Esophagus squamous epithelium (tissue), 4 donors: ENCODE results near the gene TFB1M.

Experiments used
- CTCF ChIP-seq, 6 experiments: fragments of 450-650 bp in 4 of 6; fragments of 200-600 bp in 2 of 6; sonication (generic) in 2 of 6; IDR thresholded peaks; one replicate each; pipeline ENCODE4 v1.5.1; 2016 to 2019; ENCODE audit warnings: antibody characterized with exemption in 6 of 6, mild to moderate bottlenecking in 4 of 6, moderate library complexity in 4 of 6
- POLR2A ChIP-seq, 4 donors: fragments of 450-650 bp; IDR thresholded peaks; one replicate each; pipeline ENCODE4 v1.6.1; 2017; ENCODE audit warnings: antibody characterized with exemption in 4 of 4, mild to moderate bottlenecking in 4 of 4, moderate library complexity in 3 of 4

- TF ChIP-seq POLR2A (IDR thresholded peaks at IDR 0.05) (no peak), CTCF (IDR thresholded peaks at IDR 0.05) (no peak)
Measured at GRCh38 chr6:155273431-155273830, 40.9 kb downstream of the TFB1M start.
